HG02973 (cell line): ENCODE data around the gene CNDP1.

Source experiments
- ATAC-seq: cut with Tn5 transposase; IDR thresholded peaks from one replicate; pipeline ENCODE4 v1.9.1; 2021; ENCODE audit warnings: moderate library complexity; ENCODE audit not compliant: unreplicated experiment

CNDP1 gene

DNA sequence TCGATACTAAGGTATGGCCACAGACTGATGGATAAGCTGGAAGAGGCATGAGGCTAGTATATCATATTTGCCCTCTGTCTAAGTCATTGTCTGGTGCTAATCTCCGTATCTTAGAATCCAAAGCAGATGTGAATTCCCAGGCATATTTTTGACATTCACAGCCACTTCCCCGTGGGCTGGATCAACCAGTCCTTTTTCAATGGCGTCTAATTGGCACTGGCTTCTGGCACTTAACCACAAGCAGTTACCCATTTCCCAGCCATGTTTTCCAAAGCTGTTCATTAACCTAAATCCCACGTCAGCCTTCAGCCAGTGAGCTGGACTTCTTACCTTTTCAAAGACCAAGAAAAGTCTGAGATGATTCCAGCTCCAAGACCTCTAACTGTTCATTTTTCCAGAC lies 42.7 kb downstream of the CNDP1 start:
- no peak for ATAC-seq

DNA sequence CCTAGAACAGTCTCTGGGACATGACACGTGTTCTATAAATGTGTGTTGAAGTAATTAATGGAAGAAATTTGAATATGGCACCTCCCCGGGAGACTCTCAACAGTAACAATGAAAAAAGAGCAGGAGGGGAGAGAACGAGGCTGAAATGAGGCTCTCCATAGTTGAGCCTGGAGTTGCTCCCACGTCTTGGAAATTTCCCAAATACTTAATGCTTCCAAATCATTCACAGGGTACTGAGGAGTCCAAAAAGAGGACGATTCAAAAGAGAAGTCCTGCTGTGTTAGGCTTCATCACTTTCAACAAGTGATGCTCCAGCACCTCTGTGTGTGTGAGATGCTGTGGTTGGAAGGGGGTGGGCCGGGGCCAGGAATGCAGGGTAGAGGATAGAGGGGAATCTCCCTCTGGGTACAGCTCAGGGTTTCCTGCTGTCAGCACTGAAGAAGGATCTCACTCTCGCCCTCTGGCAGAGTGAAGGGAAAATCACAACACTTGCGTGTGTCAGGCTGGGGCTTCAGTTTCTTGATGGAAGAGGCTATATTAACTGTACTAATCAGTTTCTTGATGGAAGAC lies 45.3 kb downstream of the CNDP1 start:
- no peak for ATAC-seq

DNA sequence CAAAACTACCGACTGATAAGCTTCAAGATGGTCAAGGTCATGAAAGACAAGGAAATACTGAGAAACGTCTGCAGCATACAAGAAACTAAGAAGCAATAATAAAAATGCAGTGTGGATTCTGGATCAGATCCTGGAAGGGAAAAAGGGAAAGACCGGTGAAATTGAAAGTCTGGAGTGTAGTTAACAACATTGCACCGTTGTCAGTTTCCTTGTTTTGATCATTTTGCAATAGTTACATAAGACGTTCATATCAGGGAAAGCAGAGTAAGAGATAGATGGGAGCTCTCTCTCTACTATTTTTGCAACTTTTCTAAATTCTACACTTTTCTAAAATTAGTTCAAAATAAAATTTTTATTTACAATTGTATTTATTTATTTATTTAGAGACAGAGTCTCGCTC lies 48.3 kb downstream of the CNDP1 start:
- ATAC-seq: no peak

DNA sequence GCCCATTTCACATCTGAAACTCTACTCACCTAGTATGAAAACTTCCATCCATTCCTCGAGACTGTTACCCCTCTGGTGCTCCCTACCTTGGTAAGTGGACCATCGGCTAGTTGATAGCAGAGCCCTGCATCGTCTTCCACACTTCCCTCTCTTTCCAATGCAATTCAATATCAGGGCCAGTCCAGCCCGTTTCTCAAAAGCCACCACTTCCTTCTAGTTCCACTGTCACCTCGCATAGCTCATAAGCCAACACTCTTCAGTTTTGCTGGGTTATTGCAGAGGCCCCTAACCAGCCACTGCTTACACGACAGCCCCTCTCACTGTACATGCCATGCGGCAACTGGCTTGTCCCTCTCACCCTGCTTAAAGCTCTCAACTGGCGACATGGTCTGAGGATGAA lies 53.1 kb downstream of the CNDP1 start:
- no peak for ATAC-seq

DNA sequence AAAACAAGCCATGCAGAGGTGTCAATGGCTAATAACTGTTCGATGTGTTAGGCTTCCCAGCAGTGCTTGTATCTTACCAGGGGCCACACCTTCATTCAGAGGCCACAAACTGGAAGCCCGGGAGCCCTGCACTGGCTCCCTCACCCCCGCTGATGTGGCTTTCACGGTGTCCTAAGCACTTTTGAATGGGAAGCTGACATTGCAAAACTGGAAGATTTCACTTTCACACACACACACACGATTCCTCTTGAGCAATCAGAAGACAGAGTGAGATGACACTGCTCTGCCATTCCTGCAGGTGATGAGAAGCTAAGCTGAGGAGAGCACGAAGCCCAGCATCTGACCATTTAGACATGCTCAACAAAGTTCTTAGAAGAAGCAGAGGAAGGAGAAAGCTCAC lies 54.7 kb downstream of the CNDP1 start:
- ATAC-seq: no peak

DNA sequence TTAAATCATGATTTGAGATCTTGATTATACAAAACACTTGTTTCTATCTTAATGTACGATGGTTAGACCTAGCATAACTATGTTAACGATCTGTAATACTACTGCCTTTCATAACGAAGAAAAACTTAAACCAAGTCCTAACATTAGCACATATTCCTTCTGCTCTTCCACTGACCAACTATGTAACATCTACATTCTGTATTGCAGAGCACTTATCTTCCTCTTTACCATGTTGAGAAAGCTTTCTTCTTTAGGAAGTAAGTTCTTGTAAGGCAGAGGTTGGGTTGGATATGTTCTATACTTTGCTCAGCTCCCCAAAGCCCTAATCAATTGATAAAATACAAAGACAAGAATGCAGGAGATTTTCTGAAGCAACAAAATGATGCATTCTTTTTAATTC lies 55.5 kb downstream of the CNDP1 start:
- no peak for ATAC-seq

DNA sequence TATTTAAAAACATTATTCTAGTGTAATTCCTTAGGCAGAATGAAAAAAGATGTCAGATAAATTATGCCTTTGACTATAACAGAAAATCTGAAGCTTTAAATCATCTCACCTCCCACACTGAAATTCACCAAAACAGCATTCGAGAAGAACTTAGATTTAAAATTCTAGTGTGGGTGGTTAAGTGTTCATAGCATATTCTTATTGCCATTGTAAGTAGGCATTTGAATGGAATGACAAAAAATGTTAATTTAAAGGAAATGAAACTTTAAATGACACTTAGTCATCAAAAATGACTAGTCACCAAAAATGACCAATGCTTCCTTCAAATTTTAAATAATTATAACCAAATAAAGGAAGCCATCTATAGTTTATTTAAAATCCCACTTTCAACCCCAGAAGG lies 56.4 kb downstream of the CNDP1 start:
- no peak for ATAC-seq

DNA sequence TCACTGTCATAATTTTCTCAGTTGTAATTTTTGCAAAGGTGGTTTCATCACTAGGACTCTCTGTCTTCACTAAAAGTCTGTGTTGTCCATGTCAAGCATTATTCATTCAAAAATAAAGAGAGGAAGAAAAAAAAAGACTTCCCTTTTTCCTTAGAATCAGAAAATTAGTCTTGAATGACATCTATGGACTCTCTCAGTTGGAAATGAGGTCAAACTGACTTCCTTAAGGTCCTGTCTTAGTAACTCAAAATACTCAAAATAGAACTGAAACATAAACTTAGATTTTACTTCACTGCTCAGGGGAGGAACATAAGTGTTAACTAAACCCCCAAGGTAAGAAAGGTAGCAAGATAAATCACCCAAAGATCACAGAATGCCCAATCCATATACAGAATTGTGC lies 61.1 kb downstream of the CNDP1 start:
- no peak for ATAC-seq

DNA sequence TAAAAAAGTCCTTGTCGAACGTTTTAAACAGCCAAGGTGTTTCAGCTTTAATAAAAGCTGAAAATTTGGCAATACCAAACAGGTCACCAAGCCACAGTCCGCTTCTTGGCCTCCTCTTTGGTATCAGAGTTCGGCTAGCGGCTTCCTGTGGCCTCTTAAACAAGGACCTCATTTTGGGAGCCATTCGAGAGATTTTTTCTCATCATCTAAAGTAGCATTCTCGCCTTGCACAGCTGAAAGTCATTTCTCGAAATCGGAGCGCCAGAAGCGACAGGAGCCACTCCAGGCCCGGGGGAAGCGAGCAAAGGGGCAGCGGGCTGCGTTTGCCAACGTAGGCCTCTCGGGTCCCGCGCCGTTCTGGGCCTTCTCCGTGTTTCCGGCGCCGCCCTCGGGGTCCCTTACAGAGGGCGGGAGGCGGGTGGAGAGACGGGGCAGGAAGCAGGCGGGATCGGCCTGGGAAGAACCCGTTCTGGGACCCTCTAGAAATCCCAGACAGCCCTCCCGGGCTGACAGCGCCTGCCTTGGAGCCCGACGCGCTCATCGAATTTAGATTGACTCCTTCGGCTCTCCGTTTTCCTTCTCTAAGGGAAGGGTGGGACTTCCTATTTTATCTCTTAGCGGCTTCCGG lies 62.8 kb downstream of the CNDP1 start:
- ATAC-seq: peak; percentile 34

DNA sequence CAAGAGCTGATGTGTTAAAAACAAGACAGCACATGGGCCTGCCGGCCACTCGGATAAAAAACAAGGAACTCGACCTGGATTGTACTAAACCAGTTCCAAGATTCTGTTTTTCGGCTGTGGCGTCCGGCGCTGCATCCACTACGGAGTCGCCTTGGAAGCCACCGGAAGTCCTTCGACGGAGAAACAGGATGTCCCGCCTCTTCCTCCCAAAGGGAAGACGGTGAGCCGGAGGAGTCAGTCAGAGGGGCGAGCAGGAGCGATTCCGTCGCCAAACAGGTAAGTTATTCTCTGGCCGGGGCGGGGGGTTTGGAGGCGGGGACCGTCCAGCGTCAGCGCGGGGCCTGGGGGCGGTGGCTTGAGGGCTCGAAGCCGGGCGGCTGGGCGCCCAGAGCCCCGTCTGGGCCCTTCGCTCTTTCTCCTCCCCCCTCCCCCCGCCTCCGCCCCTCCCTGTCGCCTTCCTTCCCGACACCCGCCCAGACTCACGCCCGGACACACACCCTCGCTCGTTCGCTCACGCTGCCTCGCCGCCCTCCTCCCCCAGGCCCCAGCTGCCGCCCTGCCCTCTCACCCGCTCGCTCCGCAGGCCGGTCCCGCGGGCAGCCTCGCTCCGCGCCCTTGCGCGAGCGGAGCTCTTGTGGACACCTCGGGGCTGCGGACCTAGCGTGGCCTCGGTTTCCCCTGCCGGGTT lies 63.5 kb downstream of the CNDP1 start, which contains the start of gene ZNF407:
TSS of gene ZNF407 (plus strand) at position 209 of the 688 bp plus-strand sequence. CDS start 33,150 bp downstream, outside the sequence.
- peak; percentile 68 for ATAC-seq

DNA sequence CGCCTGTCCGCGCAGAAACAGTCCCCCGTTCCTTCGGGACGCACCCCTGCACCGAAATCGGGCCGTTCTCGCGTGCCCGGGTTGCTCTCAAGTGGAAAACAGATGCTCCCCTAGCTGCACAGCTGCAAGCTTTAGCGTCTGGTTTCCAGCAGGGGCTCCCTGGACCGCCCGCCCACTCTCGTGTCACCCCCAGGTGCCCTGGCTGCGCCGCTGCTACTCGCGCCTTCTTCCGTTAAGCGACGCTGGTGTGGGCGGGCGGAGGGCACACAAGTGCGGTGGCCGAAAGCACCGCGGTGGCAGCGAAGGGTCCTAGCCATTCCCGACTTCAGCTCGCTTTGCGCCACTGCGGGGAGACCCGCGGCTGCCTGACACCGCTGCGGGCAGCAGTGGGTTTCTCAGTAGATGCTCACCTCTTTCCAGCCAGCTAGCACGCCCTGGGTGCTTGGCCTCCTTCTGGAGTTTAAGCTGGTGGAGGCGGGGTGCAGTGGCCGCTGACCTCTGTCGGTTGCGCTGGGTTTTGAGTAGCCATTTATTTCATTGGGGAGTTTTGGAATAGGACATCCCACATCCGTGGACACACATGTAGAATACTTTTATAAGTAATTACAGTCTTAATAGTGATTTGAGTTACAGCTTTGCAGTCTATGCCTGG lies 64.2 kb downstream of the CNDP1 start:
- peak; percentile 57 for ATAC-seq

DNA sequence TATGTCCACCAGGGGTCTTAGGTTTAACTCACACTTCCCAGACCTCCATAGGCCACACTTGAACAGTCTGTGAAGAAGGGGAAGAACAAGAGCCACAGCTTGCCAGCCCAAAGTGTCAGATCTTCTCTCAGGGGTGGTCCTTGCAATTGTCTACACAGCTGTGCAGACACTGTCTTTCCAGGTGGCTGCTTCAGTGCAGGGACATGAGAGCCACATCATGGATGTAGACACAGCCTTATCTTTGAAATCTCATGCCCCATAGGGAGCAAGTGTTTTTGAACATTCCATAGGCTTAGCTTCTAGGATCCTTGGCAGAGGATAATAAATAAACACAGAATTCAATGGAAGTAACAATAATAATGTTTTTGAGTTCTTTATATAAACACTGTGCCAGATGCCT lies 70.1 kb downstream of the CNDP1 start:
- no peak for ATAC-seq

DNA sequence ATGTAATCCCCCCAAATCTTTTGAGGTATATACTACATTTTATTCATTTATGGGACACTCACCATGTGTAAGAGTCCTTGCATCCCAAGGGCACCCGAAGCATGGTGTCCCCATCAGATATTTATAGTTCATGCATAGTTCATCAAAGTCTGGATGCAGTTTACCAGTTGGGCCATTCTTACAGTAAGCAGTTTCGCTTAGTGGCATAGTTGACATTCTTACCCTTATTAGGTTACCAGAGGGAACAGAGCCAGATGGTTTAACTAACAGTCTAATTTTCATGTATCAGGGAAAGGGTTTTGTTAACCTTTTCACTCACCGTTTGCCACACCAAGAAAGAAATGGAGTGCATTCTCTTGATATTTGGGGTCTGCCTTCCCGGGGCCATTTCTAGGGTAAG lies 70.5 kb downstream of the CNDP1 start:
- no peak for ATAC-seq

DNA sequence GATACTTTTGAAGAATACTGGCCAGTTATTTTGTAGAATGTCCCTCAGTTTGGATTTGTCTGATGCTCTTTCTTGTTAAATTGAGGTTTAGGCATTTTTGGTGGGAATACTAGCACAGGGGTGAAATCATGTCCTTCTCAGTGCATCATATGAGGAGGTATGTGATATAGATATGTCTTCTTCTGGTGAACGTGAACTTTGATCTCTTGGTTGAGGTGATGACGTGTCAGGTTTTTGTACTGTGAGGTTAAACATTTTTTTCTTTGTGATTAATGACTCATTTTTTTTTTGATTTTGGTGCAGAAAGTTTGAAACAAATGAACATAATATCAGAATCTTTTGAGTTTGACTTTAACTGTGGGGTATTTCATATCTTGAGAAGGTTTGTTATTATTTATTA lies 74.4 kb downstream of the CNDP1 start:
- no peak for ATAC-seq

DNA sequence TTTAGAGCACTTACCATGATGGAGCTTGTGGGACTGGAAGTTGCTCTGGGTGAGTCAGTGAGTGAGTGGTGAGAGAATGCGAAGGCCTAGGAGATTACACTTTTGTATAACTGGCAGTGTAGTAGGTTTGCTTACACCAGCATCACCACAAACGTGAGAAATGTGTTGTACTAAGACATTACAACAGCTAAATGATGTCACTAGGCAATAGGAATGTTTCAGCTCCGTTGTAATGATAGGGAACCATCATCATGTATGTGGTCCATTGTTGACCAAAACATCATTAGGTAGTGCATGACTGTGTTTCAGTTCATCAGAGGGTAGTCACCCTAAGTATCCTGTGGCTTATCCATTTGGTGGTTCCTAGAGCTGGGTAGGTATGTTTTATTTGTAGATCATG lies 75.2 kb downstream of the CNDP1 start:
- no peak for ATAC-seq

DNA sequence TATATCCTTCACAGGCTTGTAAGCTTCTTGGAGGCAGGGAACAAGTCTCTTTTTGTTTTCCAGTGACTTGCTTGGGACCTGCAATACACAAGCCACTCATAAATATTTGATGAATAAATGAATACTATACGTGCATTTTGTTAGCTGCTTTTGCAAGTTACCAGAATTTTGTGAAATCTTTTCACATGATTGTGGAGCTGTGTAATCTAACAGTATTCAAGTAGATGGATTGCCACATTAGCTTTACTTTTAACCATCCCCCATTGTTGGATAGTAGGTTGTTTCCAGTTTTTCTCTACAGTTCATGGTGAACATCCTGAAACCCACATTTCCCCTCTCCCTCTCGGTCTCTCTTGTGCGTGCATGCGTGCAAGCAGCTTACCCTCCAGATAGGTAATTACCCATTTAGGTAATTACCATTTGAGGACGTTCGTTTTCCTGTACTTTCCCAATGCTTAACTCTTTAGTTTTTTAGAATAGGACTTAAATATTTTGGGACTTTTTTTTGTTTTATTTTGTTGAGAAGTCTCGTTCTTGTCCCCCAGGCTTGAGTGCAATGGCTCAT lies 75.8 kb downstream of the CNDP1 start:
- ATAC-seq: no peak

DNA sequence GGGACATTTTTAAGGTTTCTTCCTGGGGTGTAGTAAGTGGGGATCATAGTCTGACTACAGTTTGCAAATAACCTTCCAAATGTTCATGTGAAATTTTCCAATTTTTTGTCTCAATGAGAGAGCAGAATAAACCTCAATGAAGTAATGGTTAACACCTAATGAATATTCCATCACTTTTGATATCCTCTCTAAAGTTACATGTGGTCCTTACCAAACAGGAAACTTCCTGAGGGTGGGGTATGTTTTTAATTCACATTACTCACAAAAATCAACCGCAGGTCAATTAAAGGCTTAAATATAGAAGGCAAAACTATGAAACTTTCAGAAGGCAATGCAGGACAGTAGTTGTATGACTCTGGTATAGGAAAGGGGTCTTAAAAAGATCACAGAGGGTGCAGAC lies 76.6 kb downstream of the CNDP1 start:
- ATAC-seq: no peak

DNA sequence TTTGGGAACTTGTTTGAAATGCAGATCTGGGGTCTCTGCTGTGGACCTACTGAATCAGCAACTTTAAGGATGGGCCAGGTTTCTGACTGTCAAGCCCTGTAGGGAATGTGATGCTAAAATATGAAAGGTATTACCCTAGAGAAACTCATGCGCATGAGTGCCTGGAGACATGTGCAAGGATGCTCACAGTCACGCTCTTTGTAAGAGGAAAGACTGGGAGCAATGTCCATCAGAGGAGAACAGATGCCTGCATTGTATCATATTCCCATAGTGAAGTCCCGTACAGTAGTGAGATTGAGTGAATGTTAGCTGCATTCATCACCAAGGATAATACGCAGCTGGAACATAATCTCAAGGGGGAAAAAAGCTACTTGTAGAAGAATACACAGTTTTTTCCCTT lies 77.5 kb downstream of the CNDP1 start:
- ATAC-seq: no peak

DNA sequence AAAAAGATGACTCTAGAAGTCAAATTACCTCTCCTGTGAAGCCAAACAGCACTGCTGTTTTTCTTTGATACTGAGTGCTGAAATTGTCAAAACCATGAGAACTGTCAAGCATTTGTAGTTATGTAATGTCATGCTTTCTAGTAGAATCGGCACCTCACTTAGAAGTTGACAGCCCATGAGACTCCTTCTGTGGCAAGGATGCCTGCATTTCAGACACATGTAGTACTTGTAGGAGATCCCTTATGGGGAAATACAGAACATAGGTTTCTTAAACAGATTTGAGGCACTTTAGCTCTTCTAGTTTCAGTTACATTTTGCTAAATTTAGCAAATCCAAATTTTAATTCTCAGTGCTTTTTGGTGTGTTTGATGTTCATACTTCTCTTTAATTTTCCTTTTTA lies 79.1 kb downstream of the CNDP1 start:
- ATAC-seq: no peak

DNA sequence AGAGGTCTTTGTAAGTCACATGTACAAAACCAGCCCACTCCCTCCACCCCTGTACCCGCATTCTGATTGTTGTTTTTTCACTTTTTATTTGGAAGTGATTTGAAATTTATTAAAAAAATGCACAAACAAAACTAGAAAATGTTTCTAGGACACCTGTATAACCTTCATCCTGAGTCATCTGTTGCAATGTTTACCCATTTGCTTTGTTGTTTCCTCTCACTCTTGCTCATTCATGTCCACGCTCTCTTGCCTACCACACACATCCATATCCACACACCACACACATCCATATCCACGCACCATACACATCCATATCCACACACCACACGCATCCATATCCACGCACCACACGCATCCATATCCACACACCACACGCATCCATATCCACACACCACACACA lies 82.2 kb downstream of the CNDP1 start:
- no peak for ATAC-seq

DNA sequence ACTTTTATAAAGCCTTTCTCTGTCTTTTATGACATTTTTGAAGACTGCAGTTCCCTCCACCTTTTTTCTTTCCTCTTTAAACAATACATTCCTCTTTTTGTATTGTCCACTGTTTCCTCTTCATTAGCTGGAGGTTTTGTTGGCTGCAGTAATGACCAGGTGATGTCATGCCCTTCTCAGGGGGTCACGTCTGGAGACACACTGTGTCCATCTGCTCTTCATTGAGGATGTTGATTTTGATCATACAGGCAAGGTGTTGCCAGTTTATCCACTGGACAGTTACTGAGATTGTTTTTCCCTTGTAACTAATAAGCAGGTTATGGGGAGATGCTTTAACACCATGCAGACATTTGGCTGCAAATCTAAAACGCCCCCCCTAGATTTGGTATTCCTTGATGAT lies 83.2 kb downstream of the CNDP1 start:
- no peak for ATAC-seq

DNA sequence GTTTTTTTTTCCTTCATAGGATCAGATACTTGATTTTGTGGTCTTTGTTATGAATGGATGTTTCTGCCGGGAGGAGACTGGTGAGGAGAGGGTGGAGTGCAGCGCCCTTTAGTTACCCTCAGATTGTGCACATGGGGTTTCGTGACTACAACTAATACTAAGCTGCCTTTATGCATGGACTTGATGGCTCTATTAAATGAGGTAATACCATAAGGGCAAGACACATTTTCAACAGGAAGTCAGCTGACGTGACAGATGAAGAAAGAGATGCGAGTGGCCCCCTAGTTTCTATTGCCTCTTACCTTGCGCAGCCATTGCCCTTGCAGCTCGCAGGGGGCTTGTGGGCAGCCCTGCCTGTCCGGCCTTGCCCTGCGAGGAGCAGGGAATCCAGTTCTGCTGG lies 87.8 kb downstream of the CNDP1 start:
- ATAC-seq: no peak
